Prostate gland (tissue), 2 donors: Measurements from ENCODE around the gene TMEM221. TPM values are rescaled to one million over a fixed set of nuclear protein-coding genes. Genes with fewer than 3 reads are reported as not detected.
A peak's percentile ranks its signal among the peaks of the same experiment; 100 is the strongest.
"Not testable (repeated sequence)": the region's sequence is repeated elsewhere in the genome, so short reads cannot be mapped to it uniquely, and the experiment has no call there.

Experiments used
- DNase-seq: peaks from one replicate; pipeline ENCODE4 v3.0.0-alpha.2; 2019; ENCODE audit warnings: low spot score
- H3K27ac ChIP-seq, 2 donors: fragments of 200-600 bp; sonication (generic); 2 replicates each; pipeline ENCODE4 v1.5.1; 2017 to 2019
- H3K27me3 ChIP-seq: fragments of 200-600 bp; sonication (generic); replicated peaks from 2 replicates; pipeline ENCODE4 v1.5.1; 2019; ENCODE audit not compliant: insufficient read depth
- H3K36me3 ChIP-seq, 2 donors: fragments of 200-600 bp; sonication (generic); 1 replicate in 1 of 2; 2 replicates in 1 of 2; pipeline versions ENCODE4 v1.5.1 to v1.8.1; 2017 to 2019
- H3K4me1 ChIP-seq: fragments of 200-600 bp; sonication (generic); replicated peaks from 2 replicates; pipeline ENCODE4 v1.5.1; 2019
- H3K4me3 ChIP-seq, 2 donors: fragments of 200-600 bp; sonication (generic); 2 replicates each; pipeline ENCODE4 v1.5.1; 2017 to 2019
- H3K9me3 ChIP-seq: fragments of 200-600 bp; sonication (generic); 2 replicates; pipeline ENCODE4 v1.5.1; 2017
- POLR2A ChIP-seq: fragments of 450-650 bp; IDR thresholded peaks from one replicate; pipeline ENCODE4 v1.6.1; 2016; ENCODE audit warnings: antibody characterized with exemption, mild to moderate bottlenecking
- POLR2AphosphoS5 ChIP-seq: sonication (generic); formaldehyde crosslinking; IDR thresholded peaks from one replicate; pipeline ENCODE4 v1.6.1; 2017; ENCODE audit warnings: antibody characterized with exemption
- WGBS: methylation state at CpG from one replicate; pipeline ENCODE4 v1.1.5; 2018; 5-methylcytosine and 5-hydroxymethylcytosine counted together
- intact Hi-C: fragments of 100-400 bp; cut with DNase I; formaldehyde crosslinking; loops from one replicate; pipeline ENCODE4 v1.14.2; 2022
- total RNA-seq, 2 donors: library from RNA; depleted of rRNA; stranded (reverse); fragments of >200 nt; gene quantifications; one replicate each; pipeline ENCODE4 v1.1.0, GENCODE V29; 2016
- TF ChIP-seq, protein P1 (sequence below), 4 experiments: fragments of 200-600 bp in 2 of 4; fragments of 450-650 bp in 2 of 4; sonication (generic) in 2 of 4; IDR thresholded peaks; 1 replicate in 3 of 4; 2 replicates in 1 of 4; pipeline ENCODE4 v1.5.1; 2016 to 2019; ENCODE audit warnings: antibody characterized with exemption in 4 of 4, mild to moderate bottlenecking in 2 of 4, moderate library complexity in 2 of 4

The TMEM221 gene
- total RNA-seq, 2 donors from 2014 or later = 1.4 to 1.7 TPM

DNA sequence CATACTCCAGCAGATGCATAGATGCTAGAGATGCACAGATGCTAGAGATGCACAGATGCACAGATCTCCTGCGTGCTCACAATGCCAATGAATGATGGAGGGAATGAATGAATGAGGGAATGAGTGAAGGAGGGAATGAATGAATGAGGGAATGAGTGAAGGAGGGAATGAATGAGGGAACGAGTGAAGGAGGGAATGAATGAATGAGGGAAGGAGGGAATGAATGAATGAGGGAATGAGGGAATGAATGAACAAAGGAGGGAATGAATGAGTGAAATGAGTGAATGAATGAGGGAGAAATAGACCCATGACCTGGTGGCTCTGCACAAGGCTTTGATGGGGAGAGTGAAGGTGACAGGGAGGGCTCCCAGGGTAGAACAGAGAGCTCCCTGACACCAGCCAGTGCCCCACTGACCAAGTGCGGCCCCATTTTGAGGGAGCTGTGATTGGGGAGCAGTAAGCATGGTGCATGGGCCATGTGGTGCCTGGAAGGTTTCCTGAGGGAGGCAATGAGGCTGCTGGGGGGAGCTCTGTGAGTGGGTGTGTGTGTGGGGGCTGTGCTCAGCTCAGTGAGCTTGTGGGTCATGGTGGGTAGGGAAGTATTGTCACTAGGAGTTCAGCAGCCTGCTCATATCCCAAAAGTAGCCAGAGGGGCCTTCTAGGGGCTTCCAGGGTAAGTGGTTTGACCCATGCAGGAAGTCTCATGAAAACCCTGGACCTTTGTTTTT lies 34.6 kb upstream of the TMEM221 start:
- 87% methylated on average over 3 of the region's 3 CpGs for WGBS
- no peak for DNase-seq
- Histone ChIP-seq H3K9me3 (no peaks in the 10 kb centered on the region), H3K27ac (no peak overlapping the region), H3K36me3 (no peaks in the 10 kb centered on the region), H3K4me3 (no peak overlapping the region), H3K4me1 (no peaks in the 10 kb centered on the region), H3K27me3 (no peaks in the 10 kb centered on the region)
- intact Hi-C loops = no loop called here
- no peak for TF ChIP-seq POLR2AphosphoS5
- TF ChIP-seq POLR2A = no peak
- TF ChIP-seq, protein P1, sequence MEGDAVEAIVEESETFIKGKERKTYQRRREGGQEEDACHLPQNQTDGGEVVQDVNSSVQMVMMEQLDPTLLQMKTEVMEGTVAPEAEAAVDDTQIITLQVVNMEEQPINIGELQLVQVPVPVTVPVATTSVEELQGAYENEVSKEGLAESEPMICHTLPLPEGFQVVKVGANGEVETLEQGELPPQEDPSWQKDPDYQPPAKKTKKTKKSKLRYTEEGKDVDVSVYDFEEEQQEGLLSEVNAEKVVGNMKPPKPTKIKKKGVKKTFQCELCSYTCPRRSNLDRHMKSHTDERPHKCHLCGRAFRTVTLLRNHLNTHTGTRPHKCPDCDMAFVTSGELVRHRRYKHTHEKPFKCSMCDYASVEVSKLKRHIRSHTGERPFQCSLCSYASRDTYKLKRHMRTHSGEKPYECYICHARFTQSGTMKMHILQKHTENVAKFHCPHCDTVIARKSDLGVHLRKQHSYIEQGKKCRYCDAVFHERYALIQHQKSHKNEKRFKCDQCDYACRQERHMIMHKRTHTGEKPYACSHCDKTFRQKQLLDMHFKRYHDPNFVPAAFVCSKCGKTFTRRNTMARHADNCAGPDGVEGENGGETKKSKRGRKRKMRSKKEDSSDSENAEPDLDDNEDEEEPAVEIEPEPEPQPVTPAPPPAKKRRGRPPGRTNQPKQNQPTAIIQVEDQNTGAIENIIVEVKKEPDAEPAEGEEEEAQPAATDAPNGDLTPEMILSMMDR (IDR thresholded peaks at IDR 0.05) = no peak

DNA sequence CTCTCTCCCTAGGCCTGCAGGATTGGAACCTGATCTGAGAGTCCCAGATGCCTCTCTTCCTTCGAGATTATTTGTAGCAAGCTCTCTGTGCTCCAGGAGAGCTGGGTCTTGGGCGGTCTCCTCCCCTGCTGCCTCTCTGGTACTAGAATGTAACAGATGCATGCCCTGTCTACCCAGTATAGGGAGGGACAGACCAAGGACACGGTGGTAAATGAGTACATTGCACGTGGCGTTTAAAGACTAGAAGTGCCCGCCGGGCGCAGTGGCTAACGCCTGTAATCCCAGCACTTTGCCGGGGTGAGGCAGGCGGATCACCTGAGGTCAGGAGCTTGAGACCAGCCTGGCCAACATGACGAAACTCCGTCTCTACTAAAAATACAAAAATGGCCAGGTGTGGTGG lies 33.5 kb upstream of the TMEM221 start:
- intact Hi-C loops = no loop called here
- Histone ChIP-seq H3K4me1 (no peaks in the 10 kb centered on the region), H3K9me3 (no peaks in the 10 kb centered on the region), H3K27ac (no peak overlapping the region), H3K4me3 (no peak overlapping the region), H3K27me3 (no peaks in the 10 kb centered on the region), H3K36me3 (no peaks in the 10 kb centered on the region)
- no peak for DNase-seq
- WGBS = 84% methylated on average over 13 of the region's 13 CpGs
- TF ChIP-seq, protein P1 (IDR thresholded peaks at IDR 0.05) = no peak
- TF ChIP-seq POLR2AphosphoS5 (no peak), POLR2A (no peak)

DNA sequence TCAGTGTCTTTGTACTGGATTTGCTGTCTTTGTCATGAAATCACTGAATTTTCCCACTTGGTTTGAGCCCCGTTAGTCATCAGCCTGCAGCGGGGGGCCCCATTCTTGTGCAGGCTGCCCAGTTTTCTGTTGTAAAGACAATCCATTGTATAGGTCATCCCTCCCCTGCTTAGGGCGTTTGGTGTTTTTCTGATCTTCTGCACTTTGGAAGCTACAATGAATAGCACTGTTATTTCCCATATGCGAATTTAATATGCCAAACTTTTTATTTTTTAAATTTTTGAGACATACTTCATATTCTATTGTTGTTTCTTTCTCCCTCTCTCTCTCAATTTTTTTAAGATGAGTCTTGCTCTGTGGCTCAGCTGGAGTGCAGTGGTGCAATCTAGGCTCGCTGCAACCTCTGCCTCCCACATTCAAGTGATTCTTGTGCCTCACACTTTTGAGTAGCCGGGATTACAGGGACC lies 30.9 kb upstream of the TMEM221 start:
- H3K27me3 ChIP-seq = no peaks in the 10 kb centered on the region
- H3K4me3 ChIP-seq = no peak overlapping the region
- H3K27ac ChIP-seq = no peak overlapping the region
- intact Hi-C loops = no loop called here
- TF ChIP-seq POLR2A (no peak), POLR2AphosphoS5 (no peak)
- TF ChIP-seq, protein P1 (IDR thresholded peaks at IDR 0.05) = no peak
- H3K9me3 ChIP-seq = no peaks in the 10 kb centered on the region
- peaks cover 5% of the 10 kb centered on the region for H3K4me1 ChIP-seq
- DNase-seq = no peak
- no peaks in the 10 kb centered on the region for H3K36me3 ChIP-seq
- 53% methylated on average over 6 of the region's 6 CpGs for WGBS

DNA sequence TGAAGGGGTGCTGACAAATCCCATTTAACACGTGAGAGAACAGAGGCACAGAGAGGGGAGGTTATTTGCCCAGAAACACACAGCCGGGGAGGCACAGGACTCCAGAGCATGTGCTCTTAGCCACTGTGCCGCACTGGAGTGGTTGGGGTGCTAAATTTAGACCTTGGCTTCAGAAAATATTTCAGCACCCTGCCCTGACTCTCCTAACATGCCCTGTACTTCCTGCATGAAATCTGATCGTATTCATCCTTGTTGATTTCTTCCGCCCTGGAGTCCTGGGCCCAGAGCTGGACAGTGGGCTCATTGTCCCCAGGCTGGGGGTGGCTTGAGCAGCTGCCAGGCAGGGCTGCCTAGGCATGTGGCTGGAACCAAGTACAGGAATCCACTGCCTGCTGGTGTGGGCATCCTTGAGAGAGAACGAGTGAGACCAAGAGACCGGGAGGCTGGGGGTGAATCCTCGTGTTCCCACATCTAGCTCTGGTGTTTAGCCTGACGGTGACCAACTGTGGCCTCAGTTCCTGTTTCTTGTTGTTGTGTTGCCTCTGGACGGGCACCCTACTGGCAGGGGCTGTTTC lies 27.2 kb upstream of the TMEM221 start:
- DNase-seq = peak; percentile 90
- intact Hi-C loops = no loop called here
- H3K27ac ChIP-seq = peak overlapping the region; percentile 70 to 74
- H3K4me1 ChIP-seq = peaks cover 8% of the 10 kb centered on the region
- H3K9me3 ChIP-seq = no peaks in the 10 kb centered on the region
- H3K4me3 ChIP-seq = no peak overlapping the region
- H3K36me3 ChIP-seq = no peaks in the 10 kb centered on the region
- TF ChIP-seq, protein P1 (IDR thresholded peaks at IDR 0.05) = no peak
- peak; percentile 96 for TF ChIP-seq POLR2AphosphoS5
- TF ChIP-seq POLR2A = peak; percentile 39
- H3K27me3 ChIP-seq = no peaks in the 10 kb centered on the region
- WGBS = 15% methylated on average over 10 of the region's 10 CpGs

DNA sequence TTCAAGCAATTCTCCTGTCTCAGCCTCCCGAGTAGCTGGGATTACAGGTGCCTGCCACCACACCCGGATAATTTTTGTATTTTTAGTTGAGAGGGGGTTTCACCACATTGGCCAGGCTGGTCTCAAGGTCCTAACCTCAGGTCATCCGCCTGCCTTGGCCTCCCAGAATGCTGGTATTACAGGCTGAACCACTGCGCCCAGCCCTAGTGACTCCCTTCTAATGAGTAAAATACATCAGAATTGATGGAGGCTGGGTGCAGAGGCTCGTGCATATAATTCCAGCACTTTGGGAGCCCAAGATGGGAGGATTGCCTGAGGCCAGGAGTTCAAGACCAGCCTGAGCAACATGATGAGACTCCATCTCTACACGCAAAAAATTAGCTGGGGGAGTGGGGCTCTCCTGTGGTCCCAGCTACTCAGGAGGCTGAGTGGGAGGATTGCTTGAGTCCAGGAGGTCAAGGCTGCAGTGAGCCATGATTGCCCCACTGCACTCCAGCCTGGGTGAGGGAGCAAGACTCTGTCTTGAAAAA lies 26.6 kb upstream of the TMEM221 start:
- H3K36me3 ChIP-seq, H3K4me3 ChIP-seq, DNase-seq, H3K9me3 ChIP-seq, H3K27me3 ChIP-seq, H3K4me1 ChIP-seq, intact Hi-C loops: not testable (repeated sequence)
- H3K27ac ChIP-seq = peak overlapping the region; percentile 70 to 74
- WGBS = 70% methylated on average over 6 of the region's 6 CpGs
